ENCODE data around the gene GJD4. TPM values are rescaled to one million over a fixed set of nuclear protein-coding genes. Genes with fewer than 3 reads are reported as not detected.

The GJD4 gene
- total RNA-seq: not detected
- long read RNA-seq: 0 reads

GRCh38 chr10:35605191-35605590, at the start of gene GJD4:
GJD4 (plus strand) TSS chr10:35605341; CDS start chr10:35605568, 227 bp downstream.
- intact Hi-C loops (cut with DNase I, micrococcal nuclease): no loop called here
- DNase-seq: no peak
- ATAC-seq: no peak

- DNase-seq (no peak), ATAC-seq (no peak)
- intact Hi-C loops (cut with DNase I, micrococcal nuclease): no loop called here
Observed at GRCh38 chr10:35555962-35556930, 48.9 kb upstream of the GJD4 start.

- ATAC-seq (no peak), DNase-seq (no peak)
- intact Hi-C loops (cut with DNase I, micrococcal nuclease): no loop called here
Observed at GRCh38 chr10:35558276-35558675, 46.9 kb upstream of the GJD4 start.

GRCh38 chr10:35559416-35559815, 45.7 kb upstream of the GJD4 start:
- DNase-seq (no peak), ATAC-seq (no peak)
- intact Hi-C loops (cut with DNase I, micrococcal nuclease): no loop called here

- ATAC-seq (no peak), DNase-seq (no peak)
- intact Hi-C loops (cut with DNase I, micrococcal nuclease): loop anchor here in 1 of 2 donors (10.0 kb wide), 1 partner anchor 227 kb away; the partner anchor contains the start of gene CCNY
Observed at GRCh38 chr10:35561715-35562114, 43.4 kb upstream of the GJD4 start.

GRCh38 chr10:35562427-35562826, 42.7 kb upstream of the GJD4 start:
- intact Hi-C loops (cut with DNase I, micrococcal nuclease): loop anchor here in 1 of 2 donors (10.0 kb wide), 1 partner anchor 228 kb away; the partner anchor contains the start of gene CCNY
- DNase-seq: no peak
- ATAC-seq: no peak

- ATAC-seq: peak; percentile 79
- peak in 1 of 2 donors; percentile 37 for DNase-seq
- intact Hi-C loops (cut with DNase I, micrococcal nuclease): loop anchor here in 1 of 2 donors (10.0 kb wide), 1 partner anchor 229 kb away; the partner anchor contains the start of gene CCNY
Observed at GRCh38 chr10:35563261-35563891, 41.8 kb upstream of the GJD4 start.

- intact Hi-C loops (cut with DNase I, micrococcal nuclease): loop anchor here in 1 of 2 donors (10.0 kb wide), 1 partner anchor 230 kb away; the partner anchor contains the start of gene CCNY
- ATAC-seq: no peak
- no peak for DNase-seq
Observed at GRCh38 chr10:35564341-35564968, 40.7 kb upstream of the GJD4 start.

- ATAC-seq: no peak
- intact Hi-C loops (cut with DNase I, micrococcal nuclease): loop anchor here in 1 of 2 donors (10.0 kb wide), 1 partner anchor 231 kb away; the partner anchor contains the start of gene CCNY
- DNase-seq: no peak
Observed at GRCh38 chr10:35565602-35566081, 39.5 kb upstream of the GJD4 start.

- DNase-seq (no peak), ATAC-seq (no peak)
- intact Hi-C loops (cut with DNase I, micrococcal nuclease): loop anchor here in 1 of 2 donors (10.0 kb wide), 1 partner anchor 233 kb away; the partner anchor contains the start of gene CCNY
Observed at GRCh38 chr10:35567951-35568350, 37.2 kb upstream of the GJD4 start.

GRCh38 chr10:35568483-35569015, 36.6 kb upstream of the GJD4 start:
- DNase-seq (no peak), ATAC-seq (no peak)
- intact Hi-C loops (cut with DNase I, micrococcal nuclease): loop anchor here in 1 of 2 donors (10.0 kb wide), 1 partner anchor 234 kb away; the partner anchor contains the start of gene CCNY

GRCh38 chr10:35569111-35569707, 35.9 kb upstream of the GJD4 start:
- no peak for ATAC-seq
- DNase-seq: no peak
- intact Hi-C loops (cut with DNase I, micrococcal nuclease): loop anchor here in 1 of 2 donors (10.0 kb wide), 1 partner anchor 234 kb away; the partner anchor contains the start of gene CCNY

- no peak for DNase-seq
- no peak for ATAC-seq
- intact Hi-C loops (cut with DNase I, micrococcal nuclease): loop anchor here in 1 of 2 donors (10.0 kb wide), 1 partner anchor 235 kb away; the partner anchor contains the start of gene CCNY
Observed at GRCh38 chr10:35569836-35570235, 35.3 kb upstream of the GJD4 start.

- intact Hi-C loops (cut with DNase I, micrococcal nuclease): no loop called here
- ATAC-seq (no peak), DNase-seq (no peak)
Observed at GRCh38 chr10:35570397-35570796, 34.7 kb upstream of the GJD4 start.

- no peak for ATAC-seq
- DNase-seq: no peak
- intact Hi-C loops (cut with DNase I, micrococcal nuclease): no loop called here
Observed at GRCh38 chr10:35572583-35572982, 32.6 kb upstream of the GJD4 start.

- no peak for DNase-seq
- ATAC-seq: no peak
- intact Hi-C loops (cut with DNase I, micrococcal nuclease): no loop called here
Observed at GRCh38 chr10:35573796-35574195, 31.3 kb upstream of the GJD4 start.

- DNase-seq (no peak), ATAC-seq (no peak)
- intact Hi-C loops (cut with DNase I, micrococcal nuclease): no loop called here
Observed at GRCh38 chr10:35574924-35575352, 30.2 kb upstream of the GJD4 start.

- DNase-seq (no peak), ATAC-seq (no peak)
- intact Hi-C loops (cut with DNase I, micrococcal nuclease): no loop called here
Observed at GRCh38 chr10:35575640-35576039, 29.5 kb upstream of the GJD4 start.

Data from left colon (tissue), 2 donors.